ENCODE data around the gene SMIM14.
A peak's percentile ranks its signal among the peaks of the same experiment; 100 is the strongest.
"Not testable (repeated sequence)": the region's sequence is repeated elsewhere in the genome, so short reads cannot be mapped to it uniquely, and the experiment has no call there.

Gene SMIM14

GRCh38 chr4:39638354-39639239, at the start of gene SMIM14:
TSS of gene SMIM14 (minus strand) at chr4:39638865. CDS start at chr4:39605145, 33,720 bp downstream.
- DNase-seq: peak; percentile 54

- no peak for DNase-seq
These were observed 48.3 kb upstream of the SMIM14 start for GRCh38 chr4:39687014-39687413.

DNA sequence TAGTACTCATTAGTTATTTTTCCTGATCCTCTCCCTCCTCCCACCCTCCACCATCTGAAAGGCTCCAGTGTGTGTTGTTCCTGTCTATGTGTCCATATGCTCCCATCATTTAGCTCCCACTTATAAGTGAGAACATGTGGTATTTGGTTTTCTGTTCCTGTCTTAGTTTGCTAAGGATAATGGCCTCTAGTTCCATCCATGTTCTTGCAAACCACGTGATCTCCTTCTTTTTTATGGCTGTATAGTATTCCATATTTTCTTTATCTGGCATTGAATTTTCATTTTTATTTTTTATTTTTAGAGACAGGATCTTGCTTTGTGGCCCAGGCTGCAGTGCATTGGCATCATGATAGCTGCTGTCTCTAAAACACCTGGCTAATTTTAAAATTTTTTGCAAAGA, 47.3 kb upstream of the SMIM14 start:
- DNase-seq: no peak

DNA sequence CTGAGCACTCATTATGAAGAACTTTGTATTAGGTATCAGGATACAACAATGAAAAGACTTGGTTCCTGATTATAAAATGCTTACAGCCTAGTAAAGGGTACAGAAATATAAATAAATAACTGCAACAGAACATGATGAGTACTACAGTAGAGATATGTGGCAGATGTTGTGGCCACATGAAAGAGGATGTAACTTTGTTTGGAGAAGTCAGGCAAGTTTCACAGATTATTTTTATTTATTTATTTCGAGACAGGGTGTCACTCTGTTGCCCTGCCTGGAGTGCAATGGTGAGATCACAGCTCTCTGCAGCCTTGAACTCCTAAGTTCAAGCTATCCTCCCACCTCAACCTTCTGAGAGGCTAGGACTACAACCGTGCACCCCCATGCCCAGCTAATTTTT, 43.5 kb upstream of the SMIM14 start:
- DNase-seq: no peak

GRCh38 chr4:39681003-39681402, 42.3 kb upstream of the SMIM14 start:
- DNase-seq: not testable (repeated sequence)

- DNase-seq: not testable (repeated sequence)
These were observed 37.0 kb upstream of the SMIM14 start for GRCh38 chr4:39675681-39676080.

- not testable (repeated sequence) for DNase-seq
These were observed 31.6 kb upstream of the SMIM14 start for GRCh38 chr4:39670296-39670695.

DNA sequence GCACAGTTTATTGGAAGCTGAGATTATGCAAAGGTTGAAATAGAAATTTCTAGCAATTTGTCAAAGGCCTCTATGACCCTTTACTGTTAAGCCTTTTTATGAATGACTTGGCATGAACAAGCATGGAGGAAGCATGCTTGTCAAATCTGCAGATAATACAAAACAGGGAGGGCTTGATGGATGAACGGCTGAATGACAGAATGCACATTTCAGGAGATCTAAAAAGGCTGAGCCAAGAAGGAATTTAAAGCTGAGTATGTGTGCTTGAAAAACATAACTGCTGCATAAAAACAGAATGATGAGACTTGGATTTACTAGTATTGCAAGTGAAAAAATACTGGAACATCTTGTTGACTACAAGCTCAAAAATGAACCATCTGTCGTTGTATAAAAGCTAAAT, 30.2 kb upstream of the SMIM14 start:
- no peak for DNase-seq

DNA sequence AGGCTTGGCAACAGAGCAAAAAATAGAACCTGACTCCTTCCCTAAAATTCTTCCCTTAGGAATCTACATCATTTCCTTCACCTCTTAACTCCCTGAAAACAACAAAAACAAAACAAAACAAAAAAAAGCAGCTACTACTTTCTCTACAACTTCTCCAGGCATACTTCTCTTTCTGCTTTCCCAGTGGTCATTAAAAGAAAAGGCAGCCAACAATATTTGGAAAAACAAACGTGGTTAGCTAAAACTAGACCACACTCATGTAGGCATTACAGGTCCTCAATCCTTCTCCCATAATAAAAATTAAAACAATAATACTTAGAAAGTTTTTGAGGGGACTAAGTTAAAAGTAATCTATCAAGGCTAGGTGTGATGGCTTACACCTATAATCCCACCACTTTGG, 29.0 kb upstream of the SMIM14 start:
- no peak for DNase-seq

DNA sequence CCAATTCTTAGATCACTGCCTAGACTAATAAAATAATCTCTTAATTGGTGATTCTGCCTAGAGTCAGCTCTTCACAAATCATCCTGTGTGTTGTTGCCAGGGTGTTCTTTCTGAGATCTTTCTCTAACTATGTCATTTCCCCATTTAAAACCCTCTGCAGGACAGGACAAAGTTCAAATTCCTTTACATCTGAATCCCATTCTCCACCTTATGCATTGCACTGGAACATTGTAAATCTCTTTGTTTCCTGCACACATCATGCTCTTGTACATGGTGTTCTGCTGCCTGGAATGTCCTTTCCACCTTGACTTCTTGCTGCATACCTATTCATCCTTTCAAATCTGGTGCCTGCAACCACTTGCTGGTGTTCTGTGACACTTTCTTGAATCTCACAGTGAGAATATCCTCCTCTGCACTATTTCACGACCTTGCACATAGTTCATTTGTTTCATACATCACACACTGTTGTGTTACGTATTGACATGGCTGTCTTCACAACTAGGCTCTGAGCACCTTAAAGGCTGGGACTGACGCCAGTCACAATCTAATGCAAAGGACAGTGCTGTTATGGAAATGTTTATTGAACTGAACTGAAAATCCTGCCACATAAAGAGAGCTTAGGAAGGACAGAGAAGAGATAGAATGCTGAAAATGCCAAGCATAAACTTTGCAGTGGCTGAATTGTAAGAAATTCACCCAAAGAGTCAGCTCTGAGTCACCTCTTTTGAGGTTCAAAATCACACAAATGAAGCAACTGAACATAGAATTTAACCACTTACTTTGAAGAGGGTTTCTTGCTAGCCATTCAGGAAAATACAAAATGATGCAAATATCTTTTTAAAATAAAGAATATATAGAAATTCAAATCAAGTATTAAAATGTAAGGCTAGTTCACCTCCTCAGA, 26.4 kb upstream of the SMIM14 start:
- DNase-seq: no peak

DNA sequence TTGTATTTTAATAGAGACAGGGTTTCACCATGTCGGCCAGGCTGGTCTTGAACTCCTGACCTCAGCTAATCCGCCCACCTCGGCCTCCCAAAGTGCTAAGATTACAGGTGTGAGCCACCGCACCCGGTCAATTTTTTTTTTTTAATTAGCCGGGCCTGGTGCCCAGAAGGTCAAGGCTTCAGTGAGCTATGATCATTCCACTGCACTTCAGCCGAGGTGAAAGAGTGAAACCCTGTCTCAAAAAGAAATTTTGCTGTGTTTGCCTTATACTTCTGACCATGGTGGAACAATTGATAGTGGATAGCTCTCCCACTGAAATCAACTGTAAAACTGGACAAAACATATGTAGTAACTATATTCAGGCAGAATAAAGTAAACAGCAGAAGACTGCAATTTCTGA, 24.0 kb upstream of the SMIM14 start:
- no peak for DNase-seq

GRCh38 chr4:39660757-39661156, 22.1 kb upstream of the SMIM14 start:
- no peak for DNase-seq

GRCh38 chr4:39660045-39660444, 21.4 kb upstream of the SMIM14 start:
- DNase-seq: no peak

- DNase-seq: no peak
These were observed 20.1 kb upstream of the SMIM14 start for GRCh38 chr4:39658756-39659155.

- DNase-seq: no peak
These were observed 18.8 kb upstream of the SMIM14 start for GRCh38 chr4:39657465-39657864.

DNA sequence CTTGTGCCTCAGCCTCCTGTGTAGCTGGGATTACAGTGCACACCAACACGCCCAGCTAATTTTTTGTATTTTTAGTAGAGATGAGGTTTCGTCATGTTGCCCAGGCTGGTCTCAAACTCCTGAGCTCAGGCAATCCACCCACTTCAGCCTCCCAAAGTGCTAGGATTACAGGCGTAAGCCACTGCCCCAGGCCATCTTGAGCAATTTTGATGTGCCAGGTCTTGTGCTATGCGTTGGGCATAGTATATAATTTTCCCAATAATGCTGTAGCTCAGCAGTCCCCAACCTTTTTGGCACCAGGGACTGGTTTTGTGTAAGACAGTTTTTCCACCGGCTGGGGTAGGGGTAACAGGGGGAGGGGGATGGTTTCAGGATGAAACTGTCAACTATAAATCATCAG, 18.0 kb upstream of the SMIM14 start:
- DNase-seq: not testable (repeated sequence)

- no peak for DNase-seq
These were observed 17.2 kb upstream of the SMIM14 start for GRCh38 chr4:39655876-39656275.

DNA sequence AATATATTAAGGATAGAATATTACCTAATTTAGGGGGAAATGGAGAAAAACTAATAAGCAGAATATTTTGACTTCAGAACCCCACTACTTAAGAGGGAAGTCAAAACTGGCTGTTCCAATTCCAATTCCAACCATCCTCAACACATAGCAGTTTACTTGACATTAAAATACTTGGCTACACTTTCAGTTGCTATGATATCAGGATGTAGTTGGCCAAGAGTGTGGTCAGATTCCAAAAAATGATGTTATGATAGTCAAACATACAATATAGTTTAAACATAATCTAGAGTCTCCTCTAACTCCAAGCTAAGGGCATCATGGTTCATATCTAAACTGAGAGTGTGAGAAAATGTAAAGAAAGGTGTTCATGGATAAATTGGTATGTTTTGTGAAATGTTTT, 16.5 kb upstream of the SMIM14 start:
- no peak for DNase-seq

- not testable (repeated sequence) for DNase-seq
These were observed 12.9 kb upstream of the SMIM14 start for GRCh38 chr4:39651586-39651985.

- no peak for DNase-seq
These were observed 11.1 kb upstream of the SMIM14 start for GRCh38 chr4:39649639-39650265.

GRCh38 chr4:39648827-39649558, 10.3 kb upstream of the SMIM14 start:
- DNase-seq: no peak

DNA sequence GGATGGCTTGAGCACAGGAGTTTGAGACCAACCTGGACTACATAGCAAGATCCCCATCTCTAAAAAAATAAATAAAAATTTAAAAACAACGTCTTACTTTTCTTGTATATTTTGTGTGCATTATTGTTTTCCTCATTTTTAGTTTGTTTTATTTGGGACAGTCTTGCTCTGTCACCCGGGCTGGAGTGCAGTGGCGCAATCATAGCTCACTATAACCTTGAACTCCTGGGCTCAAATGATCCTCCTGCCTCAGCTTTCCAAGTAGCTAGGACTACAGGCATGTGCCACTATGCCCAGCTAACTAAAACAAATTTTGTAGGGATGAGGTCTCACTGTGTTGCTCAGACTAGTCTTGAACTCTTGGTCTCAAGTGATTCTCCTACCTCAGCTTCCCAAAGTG, 9.5 kb upstream of the SMIM14 start:
- DNase-seq: no peak

Measured in SIG-M5 (cell line).